Erythroblast (primary cell): ENCODE results near the gene FBLN5.

Experiments
- DNase-seq, 2 experiments: peaks; one replicate each; lab custom pipeline; 2025; lab: John Stamatoyannopoulos, UW
- GATA1 ChIP-seq: IDR thresholded peaks from 2 replicates; pipeline ENCODE4 v1.6.1; 2011; ENCODE audit warnings: low read depth, mild to moderate bottlenecking, control low read depth, low read length, moderate library complexity
- POLR2A ChIP-seq: IDR thresholded peaks from 2 replicates; pipeline ENCODE4 v1.6.1; 2011; ENCODE audit warnings: mild to moderate bottlenecking, low read length

FBLN5 gene

GRCh38 chr14:91891101-91891500 is 56.4 kb downstream of the FBLN5 start:
- no peak for DNase-seq
- TF ChIP-seq POLR2A (no peak), GATA1 (no peak)

GRCh38 chr14:91890291-91890749 is 57.2 kb downstream of the FBLN5 start:
- TF ChIP-seq POLR2A (no peak), GATA1 (no peak)
- DNase-seq, result no peak

GRCh38 chr14:91889477-91890211 is 57.9 kb downstream of the FBLN5 start:
- no peak for TF ChIP-seq GATA1
- TF ChIP-seq POLR2A, result no peak
- DNase-seq, result no peak

GRCh38 chr14:91888641-91889476 is 58.6 kb downstream of the FBLN5 start:
- DNase-seq, result no peak
- TF ChIP-seq GATA1 (no peak), POLR2A (no peak)

- TF ChIP-seq POLR2A (no peak), GATA1 (no peak)
- DNase-seq, result no peak
These were observed 60.5 kb downstream of the FBLN5 start for GRCh38 chr14:91886961-91887360.

- DNase-seq, result no peak
- TF ChIP-seq GATA1 (no peak), POLR2A (no peak)
These were observed 61.7 kb downstream of the FBLN5 start for GRCh38 chr14:91885839-91886238.

GRCh38 chr14:91885113-91885712 is 62.3 kb downstream of the FBLN5 start:
- TF ChIP-seq GATA1, result no peak
- TF ChIP-seq POLR2A, result no peak
- DNase-seq, result no peak

GRCh38 chr14:91884664-91885063 is 62.8 kb downstream of the FBLN5 start:
- TF ChIP-seq GATA1, result no peak
- no peak for TF ChIP-seq POLR2A
- no peak for DNase-seq

GRCh38 chr14:91883753-91884152 is 63.7 kb downstream of the FBLN5 start:
- DNase-seq, result no peak
- no peak for TF ChIP-seq POLR2A
- TF ChIP-seq GATA1, result no peak

GRCh38 chr14:91882776-91883175 is 64.7 kb downstream of the FBLN5 start:
- no peak for TF ChIP-seq GATA1
- TF ChIP-seq POLR2A, result no peak

GRCh38 chr14:91882369-91882768 is 65.1 kb downstream of the FBLN5 start:
- no peak for DNase-seq

More at GRCh38 chr14:91882776-91883175, 64.7 kb downstream of the FBLN5 start:
- DNase-seq, result no peak

GRCh38 chr14:91879196-91879595 is 68.3 kb downstream of the FBLN5 start:
- DNase-seq, result no peak

More at GRCh38 chr14:91882369-91882768, 65.1 kb downstream of the FBLN5 start:
- TF ChIP-seq POLR2A (no peak), GATA1 (no peak)

GRCh38 chr14:91878274-91878673 is 69.2 kb downstream of the FBLN5 start:
- DNase-seq, result no peak
- TF ChIP-seq GATA1, result no peak
- no peak for TF ChIP-seq POLR2A

More at GRCh38 chr14:91879196-91879595, 68.3 kb downstream of the FBLN5 start:
- TF ChIP-seq POLR2A, result no peak
- TF ChIP-seq GATA1, result no peak
